ENCODE results near the gene PLD2.
A peak's percentile ranks its signal among the peaks of the same experiment; 100 is the strongest.

The PLD2 gene

GRCh38 chr17:4806777-4807604 is at the start of gene PLD2:
PLD2 (plus strand) TSS chr17:4807152; CDS start chr17:4807773, 621 bp downstream.
- Histone ChIP-seq H3K4me3 (ENCODE audit: low read depth, low read length) (peak within 1 kb of the TSS; percentile 67), H3K27ac (ENCODE audit: low read depth, low read length) (peak within 1 kb of the TSS; percentile 63), H3K4me1 (ENCODE audit: control insufficient read depth, insufficient read depth, low read length) (peaks cover 7% of the 10 kb centered on the region; the same call in 1 of the 2 replicates), H3K27me3 (ENCODE audit: control insufficient read depth, insufficient read depth, low read length) (no peaks in the 10 kb centered on the region), H3K9me3 (ENCODE audit: control insufficient read depth, insufficient read depth, low read length) (no peaks in the 10 kb centered on the region), H3K36me3 (ENCODE audit: control insufficient read depth, insufficient read depth, low read length) (peaks cover 30% of the 10 kb centered on the region), H3K9ac (ENCODE audit: low read depth, low read length) (peak within 1 kb of the TSS; percentile 53; the same call in 1 of the 2 replicates)

GRCh38 chr17:4759776-4760236 is 47.1 kb upstream of the PLD2 start:
- H3K9me3 ChIP-seq (ENCODE audit: control insufficient read depth, insufficient read depth, low read length): no peaks in the 10 kb centered on the region
- no peaks in the 10 kb centered on the region for H3K4me1 ChIP-seq (ENCODE audit: control insufficient read depth, insufficient read depth, low read length)
- H3K9ac ChIP-seq (ENCODE audit: low read depth, low read length): no peak overlapping the region
- H3K36me3 ChIP-seq (ENCODE audit: control insufficient read depth, insufficient read depth, low read length): no peaks in the 10 kb centered on the region
- H3K27ac ChIP-seq (ENCODE audit: low read depth, low read length): no peak overlapping the region
- H3K27me3 ChIP-seq (ENCODE audit: control insufficient read depth, insufficient read depth, low read length): no peaks in the 10 kb centered on the region
- H3K4me3 ChIP-seq (ENCODE audit: low read depth, low read length): no peak overlapping the region

GRCh38 chr17:4764595-4764994 is 42.4 kb upstream of the PLD2 start:
- H3K27me3 ChIP-seq (ENCODE audit: control insufficient read depth, insufficient read depth, low read length): no peaks in the 10 kb centered on the region
- no peaks in the 10 kb centered on the region for H3K9me3 ChIP-seq (ENCODE audit: control insufficient read depth, insufficient read depth, low read length)
- H3K9ac ChIP-seq (ENCODE audit: low read depth, low read length): no peak overlapping the region
- H3K36me3 ChIP-seq (ENCODE audit: control insufficient read depth, insufficient read depth, low read length): no peaks in the 10 kb centered on the region
- H3K4me1 ChIP-seq (ENCODE audit: control insufficient read depth, insufficient read depth, low read length): no peaks in the 10 kb centered on the region
- H3K27ac ChIP-seq (ENCODE audit: low read depth, low read length): no peak overlapping the region
- no peak overlapping the region for H3K4me3 ChIP-seq (ENCODE audit: low read depth, low read length)

- Histone ChIP-seq H3K9ac (ENCODE audit: low read depth, low read length) (no peak overlapping the region), H3K9me3 (ENCODE audit: control insufficient read depth, insufficient read depth, low read length) (no peaks in the 10 kb centered on the region), H3K4me1 (ENCODE audit: control insufficient read depth, insufficient read depth, low read length) (no peaks in the 10 kb centered on the region), H3K27me3 (ENCODE audit: control insufficient read depth, insufficient read depth, low read length) (no peaks in the 10 kb centered on the region), H3K27ac (ENCODE audit: low read depth, low read length) (no peak overlapping the region), H3K36me3 (ENCODE audit: control insufficient read depth, insufficient read depth, low read length) (no peaks in the 10 kb centered on the region), H3K4me3 (ENCODE audit: low read depth, low read length) (no peak overlapping the region)
Measured at GRCh38 chr17:4766201-4766600, 40.8 kb upstream of the PLD2 start.

GRCh38 chr17:4766723-4767122 is 40.2 kb upstream of the PLD2 start:
- no peaks in the 10 kb centered on the region for H3K9me3 ChIP-seq (ENCODE audit: control insufficient read depth, insufficient read depth, low read length)
- no peak overlapping the region for H3K9ac ChIP-seq (ENCODE audit: low read depth, low read length)
- no peak overlapping the region for H3K27ac ChIP-seq (ENCODE audit: low read depth, low read length)
- no peaks in the 10 kb centered on the region for H3K36me3 ChIP-seq (ENCODE audit: control insufficient read depth, insufficient read depth, low read length)
- no peaks in the 10 kb centered on the region for H3K4me1 ChIP-seq (ENCODE audit: control insufficient read depth, insufficient read depth, low read length)
- H3K27me3 ChIP-seq (ENCODE audit: control insufficient read depth, insufficient read depth, low read length): no peaks in the 10 kb centered on the region
- H3K4me3 ChIP-seq (ENCODE audit: low read depth, low read length): no peak overlapping the region

GRCh38 chr17:4768298-4768697 is 38.7 kb upstream of the PLD2 start:
- Histone ChIP-seq H3K4me1 (ENCODE audit: control insufficient read depth, insufficient read depth, low read length) (no peaks in the 10 kb centered on the region), H3K9me3 (ENCODE audit: control insufficient read depth, insufficient read depth, low read length) (no peaks in the 10 kb centered on the region), H3K9ac (ENCODE audit: low read depth, low read length) (no peak overlapping the region), H3K27me3 (ENCODE audit: control insufficient read depth, insufficient read depth, low read length) (no peaks in the 10 kb centered on the region), H3K27ac (ENCODE audit: low read depth, low read length) (no peak overlapping the region), H3K4me3 (ENCODE audit: low read depth, low read length) (no peak overlapping the region), H3K36me3 (ENCODE audit: control insufficient read depth, insufficient read depth, low read length) (no peaks in the 10 kb centered on the region)

GRCh38 chr17:4769628-4770027 is 37.3 kb upstream of the PLD2 start:
- Histone ChIP-seq H3K27me3 (ENCODE audit: control insufficient read depth, insufficient read depth, low read length) (no peaks in the 10 kb centered on the region), H3K9ac (ENCODE audit: low read depth, low read length) (no peak overlapping the region), H3K36me3 (ENCODE audit: control insufficient read depth, insufficient read depth, low read length) (no peaks in the 10 kb centered on the region), H3K4me1 (ENCODE audit: control insufficient read depth, insufficient read depth, low read length) (no peaks in the 10 kb centered on the region), H3K27ac (ENCODE audit: low read depth, low read length) (no peak overlapping the region), H3K4me3 (ENCODE audit: low read depth, low read length) (no peak overlapping the region), H3K9me3 (ENCODE audit: control insufficient read depth, insufficient read depth, low read length) (no peaks in the 10 kb centered on the region)

GRCh38 chr17:4771519-4772234 is 35.3 kb upstream of the PLD2 start, which contains the start of gene TM4SF5:
TM4SF5 (plus strand) TSS chr17:4771886; CDS start chr17:4771923, 37 bp downstream.
- no peaks in the 10 kb centered on the region for H3K9me3 ChIP-seq (ENCODE audit: control insufficient read depth, insufficient read depth, low read length)

GRCh38 chr17:4772235-4772613 is 34.7 kb upstream of the PLD2 start:
- Histone ChIP-seq H3K27me3 (ENCODE audit: control insufficient read depth, insufficient read depth, low read length) (no peaks in the 10 kb centered on the region), H3K27ac (ENCODE audit: low read depth, low read length) (no peak overlapping the region), H3K4me3 (ENCODE audit: low read depth, low read length) (no peak overlapping the region), H3K36me3 (ENCODE audit: control insufficient read depth, insufficient read depth, low read length) (no peaks in the 10 kb centered on the region), H3K9me3 (ENCODE audit: control insufficient read depth, insufficient read depth, low read length) (no peaks in the 10 kb centered on the region), H3K4me1 (ENCODE audit: control insufficient read depth, insufficient read depth, low read length) (no peaks in the 10 kb centered on the region), H3K9ac (ENCODE audit: low read depth, low read length) (no peak overlapping the region)

More at GRCh38 chr17:4771519-4772234, 35.3 kb upstream of the PLD2 start, which contains the start of gene TM4SF5:
- Histone ChIP-seq H3K36me3 (ENCODE audit: control insufficient read depth, insufficient read depth, low read length) (no peaks in the 10 kb centered on the region), H3K4me1 (ENCODE audit: control insufficient read depth, insufficient read depth, low read length) (no peaks in the 10 kb centered on the region), H3K27ac (ENCODE audit: low read depth, low read length) (no peak within 1 kb of the TSS), H3K27me3 (ENCODE audit: control insufficient read depth, insufficient read depth, low read length) (no peaks in the 10 kb centered on the region), H3K4me3 (ENCODE audit: low read depth, low read length) (no peak within 1 kb of the TSS), H3K9ac (ENCODE audit: low read depth, low read length) (no peak within 1 kb of the TSS)

GRCh38 chr17:4777969-4778760 is 28.8 kb upstream of the PLD2 start:
- Histone ChIP-seq H3K27me3 (ENCODE audit: control insufficient read depth, insufficient read depth, low read length) (peaks cover 11% of the 10 kb centered on the region), H3K4me1 (ENCODE audit: control insufficient read depth, insufficient read depth, low read length) (no peaks in the 10 kb centered on the region), H3K4me3 (ENCODE audit: low read depth, low read length) (no peak overlapping the region), H3K27ac (ENCODE audit: low read depth, low read length) (no peak overlapping the region), H3K9ac (ENCODE audit: low read depth, low read length) (no peak overlapping the region), H3K36me3 (ENCODE audit: control insufficient read depth, insufficient read depth, low read length) (no peaks in the 10 kb centered on the region), H3K9me3 (ENCODE audit: control insufficient read depth, insufficient read depth, low read length) (no peaks in the 10 kb centered on the region)

All from HUES48 (cell line).